GM12892 (cell line): ENCODE measurements around the gene STRBP.

Experiments
- POLR2AphosphoS5 ChIP-seq: IDR thresholded peaks from 2 replicates; pipeline ENCODE4 v1.6.1; 2011; ENCODE audit warnings: low read depth, low read length, control low read depth
- TAF1 ChIP-seq: IDR thresholded peaks from 2 replicates; pipeline ENCODE4 v1.6.1; 2011; ENCODE audit warnings: low read depth, mild to moderate bottlenecking, control low read depth, low read length, borderline replicate concordance

GRCh38 chr9:123220127-123220526 lies 48.3 kb downstream of the STRBP start:
- TF ChIP-seq POLR2AphosphoS5 (no peak), TAF1 (no peak)
